GM12872 (cell line): ENCODE data around the gene CYP24A1.

Source experiments
- TF ChIP-seq, protein P1 (sequence below): IDR thresholded peaks from 3 replicates; pipeline ENCODE4 v1.5.1; 2011; ENCODE audit warnings: low read depth, mild to moderate bottlenecking, low read length, moderate library complexity; ENCODE audit not compliant: insufficient read depth

CYP24A1 gene

DNA sequence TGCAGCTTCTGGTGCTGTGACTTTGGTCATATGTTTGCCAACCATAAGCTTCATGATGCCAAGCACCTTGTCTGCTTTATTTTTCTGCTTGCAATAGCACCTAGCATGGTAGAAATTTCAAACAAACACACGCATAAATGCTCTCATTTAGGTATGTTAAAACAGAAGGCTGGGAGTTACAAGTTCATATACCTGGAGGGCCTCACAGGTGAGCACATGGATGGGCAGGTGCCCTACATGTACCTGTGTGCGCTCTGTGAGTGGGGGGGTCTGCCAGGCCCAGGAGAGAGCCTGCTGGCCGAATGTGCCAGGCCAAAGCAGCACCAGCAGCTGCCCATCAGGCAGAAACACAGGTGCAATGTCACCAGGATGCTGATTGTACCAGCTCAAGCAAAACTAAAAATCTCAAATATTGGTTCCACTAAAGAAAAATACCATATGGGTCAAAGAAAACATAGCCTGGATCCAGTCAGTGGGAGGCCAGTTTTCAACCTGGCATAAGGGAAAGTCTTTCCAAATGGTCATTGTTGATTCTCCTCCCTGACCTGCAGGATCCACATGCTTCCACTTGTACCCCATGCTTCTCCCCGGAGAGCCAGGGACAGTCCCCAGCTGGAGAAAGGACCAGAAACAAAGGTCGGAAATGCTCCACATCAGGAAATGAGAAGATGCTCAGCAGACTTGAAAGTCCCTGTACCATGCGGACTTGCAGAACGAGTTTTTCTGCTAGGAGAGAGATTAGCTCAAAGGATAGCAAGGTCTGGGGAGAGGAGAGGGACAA is 26.9 kb upstream of the CYP24A1 start:
- TF ChIP-seq, protein P1, sequence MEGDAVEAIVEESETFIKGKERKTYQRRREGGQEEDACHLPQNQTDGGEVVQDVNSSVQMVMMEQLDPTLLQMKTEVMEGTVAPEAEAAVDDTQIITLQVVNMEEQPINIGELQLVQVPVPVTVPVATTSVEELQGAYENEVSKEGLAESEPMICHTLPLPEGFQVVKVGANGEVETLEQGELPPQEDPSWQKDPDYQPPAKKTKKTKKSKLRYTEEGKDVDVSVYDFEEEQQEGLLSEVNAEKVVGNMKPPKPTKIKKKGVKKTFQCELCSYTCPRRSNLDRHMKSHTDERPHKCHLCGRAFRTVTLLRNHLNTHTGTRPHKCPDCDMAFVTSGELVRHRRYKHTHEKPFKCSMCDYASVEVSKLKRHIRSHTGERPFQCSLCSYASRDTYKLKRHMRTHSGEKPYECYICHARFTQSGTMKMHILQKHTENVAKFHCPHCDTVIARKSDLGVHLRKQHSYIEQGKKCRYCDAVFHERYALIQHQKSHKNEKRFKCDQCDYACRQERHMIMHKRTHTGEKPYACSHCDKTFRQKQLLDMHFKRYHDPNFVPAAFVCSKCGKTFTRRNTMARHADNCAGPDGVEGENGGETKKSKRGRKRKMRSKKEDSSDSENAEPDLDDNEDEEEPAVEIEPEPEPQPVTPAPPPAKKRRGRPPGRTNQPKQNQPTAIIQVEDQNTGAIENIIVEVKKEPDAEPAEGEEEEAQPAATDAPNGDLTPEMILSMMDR: no peak

DNA sequence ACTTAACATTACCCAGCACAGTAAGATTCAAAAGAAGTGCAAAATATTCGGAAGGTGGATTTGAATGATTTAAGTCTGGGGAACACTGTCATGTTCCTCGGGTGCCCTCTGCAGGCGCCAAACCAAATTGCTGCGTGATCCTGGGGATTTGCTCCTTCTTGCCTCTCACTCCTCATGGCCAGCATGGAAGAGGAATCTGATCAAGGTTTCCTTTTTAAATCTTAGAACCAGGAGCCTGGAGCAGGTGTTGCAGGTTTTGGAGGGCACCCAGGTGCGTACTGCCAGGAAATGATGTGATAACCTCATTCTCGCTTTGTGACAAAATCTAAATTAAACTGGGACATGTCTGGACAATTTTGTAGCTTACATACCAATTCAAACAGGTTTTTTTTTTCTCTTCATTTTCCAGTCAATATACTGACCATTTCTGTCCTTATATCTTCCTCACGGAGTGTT is 26.0 kb upstream of the CYP24A1 start:
- TF ChIP-seq, protein P1: peak; percentile 95

DNA sequence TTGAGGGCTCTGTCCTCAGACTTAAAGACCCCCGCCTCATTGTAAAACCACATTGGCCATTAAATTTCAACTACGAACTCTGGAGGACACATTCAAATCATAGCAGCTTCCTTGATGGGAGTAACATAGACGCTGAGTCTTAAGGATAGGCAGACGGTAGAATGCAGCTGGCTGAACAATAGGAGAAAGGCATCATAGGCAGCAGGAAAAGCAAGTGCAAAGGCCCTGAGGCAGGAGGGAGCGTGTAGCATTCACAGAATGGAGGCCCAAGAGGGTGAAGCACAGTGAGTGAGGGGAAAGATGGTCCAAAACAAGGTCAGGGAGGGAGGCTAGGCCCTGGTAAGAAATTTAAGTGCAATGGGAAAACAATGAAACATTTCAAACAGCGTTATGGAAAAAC is 25.5 kb upstream of the CYP24A1 start:
- TF ChIP-seq, protein P1: no peak

DNA sequence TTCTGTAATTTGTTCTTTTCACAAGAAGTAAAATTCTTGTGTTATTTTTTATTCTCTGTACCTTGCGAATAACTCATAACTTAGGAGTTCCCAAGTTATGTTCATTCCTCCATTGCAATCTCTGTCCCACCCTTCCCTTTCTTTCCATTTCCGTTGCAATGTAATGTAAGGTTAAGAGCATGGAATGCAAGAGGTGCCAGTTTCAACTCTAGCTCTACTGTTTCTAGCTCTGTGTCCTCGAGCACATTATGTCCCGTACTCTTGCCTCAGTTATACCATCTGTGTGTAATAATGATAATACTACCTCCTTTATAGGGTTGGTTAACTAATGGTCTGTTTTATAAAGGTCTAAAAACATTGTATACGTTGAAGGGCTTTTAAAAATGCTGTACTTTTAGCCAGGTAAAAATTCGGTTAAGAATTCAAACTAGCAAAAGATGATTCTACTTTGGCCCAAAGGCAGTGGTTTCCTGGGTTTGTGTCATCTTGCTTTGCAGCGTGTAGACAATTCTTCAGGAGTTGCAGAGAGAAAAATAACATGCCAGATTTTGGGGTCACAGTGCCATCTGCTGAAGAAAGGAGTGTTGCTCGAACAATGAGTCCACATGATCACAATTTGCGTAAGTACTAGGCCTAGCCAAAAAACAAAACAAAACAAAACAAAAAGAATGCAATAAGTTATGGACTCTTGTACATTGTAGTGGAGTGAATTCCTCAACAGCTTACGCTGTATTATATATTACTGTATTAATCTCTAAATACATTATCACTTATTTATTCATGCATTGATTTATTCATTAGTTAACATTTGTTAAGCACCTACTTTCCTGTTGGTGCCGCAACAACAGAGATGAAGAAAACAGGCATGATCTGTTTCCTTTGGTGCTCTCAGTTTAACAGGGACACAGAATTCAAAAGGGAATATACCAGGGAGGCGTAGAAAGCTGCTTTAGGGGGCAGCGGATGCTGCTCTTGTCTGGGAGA is 24.1 kb upstream of the CYP24A1 start:
- TF ChIP-seq, protein P1: peak; percentile 25; the same call in 1 of the 3 replicates

DNA sequence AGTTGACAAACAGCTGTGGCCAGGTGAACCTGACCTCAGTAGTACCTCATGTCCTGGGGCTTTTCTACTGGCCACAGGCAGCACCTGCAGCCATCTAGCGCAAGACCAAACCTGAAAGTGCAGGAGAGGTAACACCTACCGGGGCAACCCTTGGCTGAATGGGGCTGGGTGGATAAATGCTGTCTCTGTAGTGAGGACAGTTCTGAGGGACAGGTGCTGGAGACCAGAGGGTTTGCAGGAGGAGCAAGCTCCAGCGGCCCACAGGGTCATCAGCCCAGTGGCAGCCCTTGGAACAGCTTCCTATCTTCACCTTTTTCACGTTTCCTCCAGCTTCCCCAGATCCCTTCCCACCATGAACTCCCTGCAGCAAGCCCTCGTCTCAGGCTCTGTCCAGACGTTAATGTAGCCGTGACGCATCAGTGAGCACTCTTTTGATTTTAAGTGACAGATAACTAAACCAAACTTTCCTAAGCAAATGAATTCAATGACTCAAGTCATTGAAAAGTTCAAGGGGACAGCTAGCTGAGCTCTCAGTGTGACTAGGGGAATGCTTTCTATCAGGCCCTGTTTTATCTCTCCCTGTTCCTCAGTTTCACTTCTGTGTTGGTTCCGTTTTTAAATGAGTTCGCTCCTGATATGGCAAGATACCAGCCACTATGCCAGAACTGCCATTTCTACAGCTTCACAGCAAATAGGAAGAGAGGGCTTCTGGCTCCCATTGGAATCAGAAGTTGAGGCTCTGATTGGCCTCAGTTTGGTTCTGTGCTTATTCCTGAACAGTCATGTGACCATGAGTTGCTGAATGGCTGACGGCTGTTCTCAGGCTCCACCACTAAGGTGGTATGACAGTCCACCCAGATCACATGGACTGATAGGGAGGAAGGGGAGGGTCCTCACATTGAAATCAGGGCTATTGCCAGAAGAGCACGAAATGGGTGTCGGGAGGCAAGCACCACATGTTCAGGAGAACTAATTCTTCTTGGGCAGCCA is 22.0 kb upstream of the CYP24A1 start:
- TF ChIP-seq, protein P1: no peak

DNA sequence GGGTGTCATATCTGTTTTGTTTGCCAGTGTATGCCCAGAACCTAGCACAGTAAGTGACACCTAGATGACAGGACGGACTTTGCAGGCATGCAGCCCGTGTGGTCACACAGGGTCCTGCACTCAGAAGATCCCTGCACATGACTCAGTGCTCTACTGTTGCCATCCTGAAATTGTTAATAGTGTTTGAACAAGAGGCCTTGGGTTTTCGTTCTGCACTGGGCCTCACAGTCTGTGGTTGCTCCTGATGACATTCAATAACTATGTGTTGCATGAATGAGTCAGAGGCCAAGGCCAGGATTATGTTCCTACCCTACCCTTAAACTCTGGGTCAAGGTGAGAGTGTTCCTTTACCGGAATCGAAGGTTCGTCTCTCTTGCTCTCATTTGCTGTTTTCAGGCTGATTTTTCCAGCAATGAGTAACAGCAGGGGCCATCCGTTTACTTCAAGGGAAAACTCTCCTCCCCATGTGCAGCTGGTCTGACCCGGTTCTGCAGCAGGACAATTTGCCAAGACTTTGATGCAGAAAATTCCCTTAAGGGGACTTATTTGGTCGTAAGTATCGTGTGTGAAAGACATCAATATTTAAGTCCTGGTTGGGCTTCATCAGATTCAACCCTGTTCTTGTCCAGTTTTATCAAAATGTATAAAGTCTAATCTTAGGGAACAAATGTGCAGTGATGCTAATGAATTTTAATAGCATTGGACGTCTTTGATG is 21.1 kb upstream of the CYP24A1 start:
- TF ChIP-seq, protein P1: peak; percentile 51; the same call in 2 of the 3 replicates
